Epidermal melanocyte (primary cell): ENCODE results near the gene DTD1.
A peak's percentile ranks its signal among the peaks of the same experiment; 100 is the strongest.

Source experiments
- DNase-seq: peaks from one replicate; pipeline ENCODE4 v3.0.0; 2011; ENCODE audit warnings: low spot score; ENCODE audit not compliant: insufficient read length

The DTD1 gene

DNA sequence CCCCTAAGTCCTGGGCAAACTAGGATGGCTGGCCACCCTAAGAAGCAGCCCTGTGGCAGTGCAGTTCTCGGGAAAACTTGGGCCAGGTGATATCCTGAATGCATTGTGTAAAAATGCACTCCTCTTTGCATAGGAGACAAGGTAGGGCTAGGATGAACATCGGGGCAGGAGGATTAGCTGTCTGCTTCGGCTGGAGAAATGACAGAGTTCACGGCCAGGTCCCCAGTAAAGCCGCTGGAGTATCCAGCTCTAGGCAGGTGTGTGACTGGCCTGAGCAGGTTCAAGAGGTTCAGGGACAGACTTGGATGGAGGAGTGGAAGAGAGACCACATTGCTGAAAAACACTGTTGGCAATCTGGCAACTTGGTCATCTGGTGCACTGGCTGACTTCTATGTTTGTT lies 26.4 kb downstream of the DTD1 start:
- DNase-seq, result no peak

DNA sequence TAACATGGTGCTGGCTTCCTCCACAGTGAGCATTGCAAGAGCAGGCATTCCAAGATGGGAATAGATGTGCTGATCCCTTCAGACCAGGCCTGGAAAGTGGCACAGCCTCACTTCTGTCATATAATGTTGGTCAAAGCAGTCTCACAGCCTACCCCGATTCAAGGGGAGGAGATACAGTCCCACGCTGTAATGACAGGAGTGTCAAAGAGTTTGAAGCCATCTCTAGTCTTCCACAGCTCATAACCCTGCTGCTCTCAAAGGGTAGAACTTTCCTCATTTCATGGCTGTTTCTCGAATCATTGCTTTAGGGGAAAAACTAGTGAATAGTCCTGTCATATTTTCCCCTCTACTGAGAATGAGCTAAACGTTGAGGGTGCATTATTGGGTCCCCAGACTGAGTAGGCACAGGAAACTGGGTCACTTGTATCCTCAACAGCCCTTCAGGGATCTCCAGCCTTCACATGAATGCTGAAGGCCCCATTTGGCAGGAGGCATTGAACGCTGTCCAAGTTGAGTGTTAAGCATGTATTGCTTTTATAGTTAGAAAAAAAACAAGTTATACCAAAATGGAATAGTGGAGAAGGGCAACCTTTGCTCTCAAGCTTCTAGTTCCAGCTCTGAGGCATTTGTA lies 27.3 kb downstream of the DTD1 start:
- DNase-seq, result no peak

- no peak for DNase-seq
Observed at GRCh38 chr20:18621004-18621403, 33.1 kb downstream of the DTD1 start.

- DNase-seq, result no peak
Observed at GRCh38 chr20:18623156-18623910, 35.5 kb downstream of the DTD1 start.

DNA sequence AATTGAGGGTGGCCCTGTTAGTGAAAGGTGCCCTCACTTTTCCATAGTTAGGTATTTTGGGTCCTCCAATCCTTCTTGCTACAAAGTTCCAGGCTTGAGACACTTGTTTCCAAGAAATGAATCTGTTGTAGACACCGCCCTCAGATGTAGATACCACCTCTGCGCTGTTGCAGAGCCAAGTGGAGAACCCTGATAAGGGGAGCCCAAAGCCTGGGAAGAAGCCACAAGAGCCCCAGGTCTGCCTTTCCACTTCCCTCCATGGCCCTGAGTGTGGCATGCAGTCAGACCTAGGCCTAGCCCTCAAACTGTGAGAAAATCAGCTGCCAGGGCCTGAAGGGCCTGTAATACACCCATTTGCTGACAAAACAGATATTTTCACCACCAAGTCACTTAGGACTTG lies 37.1 kb downstream of the DTD1 start:
- DNase-seq, result no peak

GRCh38 chr20:18625907-18626655 lies 38.2 kb downstream of the DTD1 start:
- no peak for DNase-seq

DNA sequence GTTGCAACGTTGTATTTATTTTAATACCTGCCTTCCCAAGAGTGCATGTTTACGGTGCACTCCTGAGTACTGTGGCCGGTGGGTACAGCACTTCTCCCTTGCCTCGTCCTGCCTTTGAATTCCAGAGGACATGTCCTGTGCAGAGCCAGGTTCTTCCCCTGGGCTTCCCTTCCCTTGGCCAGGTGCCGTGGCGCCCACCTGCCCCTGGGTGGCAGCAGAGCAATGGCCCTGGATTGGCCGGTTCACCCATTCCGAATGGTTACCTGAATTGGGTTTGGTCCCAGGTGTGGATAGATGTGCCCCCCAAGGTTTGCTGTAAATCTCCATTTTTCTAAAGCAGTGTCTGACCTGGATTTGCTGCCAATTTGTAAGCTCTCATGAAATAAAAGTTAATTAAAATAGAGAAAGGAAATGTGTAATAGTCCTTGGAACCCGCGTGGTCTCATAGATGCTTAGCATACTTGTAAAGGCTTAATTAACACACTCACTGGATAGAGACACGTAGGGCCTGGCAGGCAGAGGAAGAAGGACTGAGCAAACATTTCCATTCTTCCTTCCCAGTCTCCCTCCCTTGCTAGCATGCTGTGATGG lies 40.6 kb downstream of the DTD1 start:
- DNase-seq, result no peak

- peak; percentile 42 for DNase-seq
Observed at GRCh38 chr20:18632196-18632789, 44.4 kb downstream of the DTD1 start.

DNA sequence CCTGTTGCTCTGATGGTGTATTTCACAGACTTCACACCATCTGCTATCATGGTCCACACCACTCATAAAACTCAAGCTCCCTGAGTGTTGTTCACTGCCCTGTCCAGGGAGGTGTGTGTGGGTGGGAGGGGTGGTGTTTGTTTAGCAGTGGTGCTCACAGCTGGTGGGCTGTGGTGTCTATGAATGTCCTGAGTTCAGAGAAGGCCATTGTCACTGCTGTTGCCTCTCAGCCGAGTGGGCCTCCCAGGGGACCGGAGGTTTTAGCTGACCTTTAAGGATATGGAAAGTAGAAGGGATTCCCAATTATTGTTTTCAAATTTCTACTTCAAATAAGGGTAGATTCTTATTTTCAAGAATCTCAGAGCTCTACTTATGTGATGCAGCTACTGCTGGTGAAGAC lies 45.6 kb downstream of the DTD1 start:
- no peak for DNase-seq

DNA sequence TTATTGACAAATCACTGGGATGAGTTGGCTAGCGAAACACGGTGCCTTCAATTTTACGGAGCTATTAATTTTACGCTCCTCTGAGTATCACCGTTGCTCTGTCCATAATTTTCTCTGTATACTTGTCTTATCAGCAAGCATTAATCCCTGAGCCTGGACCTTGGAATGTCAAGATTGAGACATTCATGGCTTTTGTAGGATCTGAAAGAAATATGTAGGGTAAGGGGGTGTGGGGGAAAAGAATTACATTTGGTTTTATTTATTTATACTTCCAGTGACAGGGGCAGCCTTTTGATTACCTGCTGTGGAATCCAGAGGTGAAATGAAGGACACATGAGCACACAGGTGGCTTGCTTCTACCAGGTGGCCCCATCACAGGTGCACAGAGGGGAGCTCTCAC lies 46.6 kb downstream of the DTD1 start:
- DNase-seq, result no peak

DNA sequence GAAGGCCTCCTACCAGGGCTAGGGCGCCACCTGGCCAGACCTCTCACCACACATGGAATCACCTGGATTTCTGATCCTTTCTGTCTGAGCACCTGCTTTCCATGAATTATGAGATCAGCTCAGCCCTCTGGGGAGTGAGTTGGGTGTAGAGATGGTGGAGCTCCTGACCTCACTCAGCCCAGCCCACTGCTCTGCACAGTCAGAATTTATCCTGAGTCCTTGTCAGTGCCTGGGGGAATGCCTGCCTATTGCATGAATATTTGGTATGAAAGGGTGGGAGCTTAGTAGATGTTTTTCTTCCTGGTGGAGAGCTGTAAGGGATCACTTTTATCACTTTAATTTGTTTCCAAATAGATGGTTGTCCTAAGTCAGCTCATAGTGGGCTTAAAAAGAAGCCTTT lies 47.5 kb downstream of the DTD1 start:
- no peak for DNase-seq

DNA sequence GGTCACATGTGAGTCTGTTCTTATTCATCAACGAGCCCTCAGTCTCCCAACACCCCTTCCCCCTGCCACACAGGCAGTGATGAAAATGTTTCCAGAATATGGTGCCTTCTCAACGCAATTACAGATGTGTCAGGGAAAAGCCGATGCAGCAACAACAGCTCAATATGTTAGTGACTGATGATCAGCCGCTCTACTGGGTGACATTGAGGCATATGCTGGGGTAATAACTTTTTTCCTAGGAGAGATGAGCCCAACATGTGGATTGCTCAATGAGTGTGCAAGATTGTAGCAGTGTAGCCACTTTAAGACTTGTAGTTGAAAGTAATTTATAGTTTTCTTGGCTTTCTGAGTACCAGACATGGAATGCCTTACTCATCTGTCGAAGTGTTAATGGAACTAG lies 49.4 kb downstream of the DTD1 start:
- DNase-seq, result no peak

DNA sequence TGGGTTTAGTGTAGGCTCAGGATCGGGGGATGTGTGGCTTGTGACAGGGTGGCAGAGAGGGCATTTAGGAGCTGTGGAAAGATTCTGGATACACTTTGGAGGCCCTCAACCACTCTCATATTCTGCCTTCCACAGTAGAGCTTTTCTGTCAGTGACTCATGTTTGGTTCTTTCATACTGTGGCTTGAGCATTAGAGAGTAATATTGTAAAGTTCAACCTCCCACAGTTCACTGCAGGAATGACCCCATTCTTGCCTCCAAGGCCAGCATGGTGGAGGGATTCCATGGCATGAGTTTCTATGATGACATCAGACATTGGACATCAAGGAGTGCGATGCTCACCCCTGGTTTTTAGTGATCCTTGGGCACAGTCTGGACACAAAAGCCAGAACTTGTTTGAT lies 50.9 kb downstream of the DTD1 start:
- DNase-seq, result no peak

- peak; percentile 30 for DNase-seq
Observed at GRCh38 chr20:18639501-18639979, 51.7 kb downstream of the DTD1 start.

GRCh38 chr20:18645196-18645745 lies 57.4 kb downstream of the DTD1 start:
- DNase-seq, result no peak

DNA sequence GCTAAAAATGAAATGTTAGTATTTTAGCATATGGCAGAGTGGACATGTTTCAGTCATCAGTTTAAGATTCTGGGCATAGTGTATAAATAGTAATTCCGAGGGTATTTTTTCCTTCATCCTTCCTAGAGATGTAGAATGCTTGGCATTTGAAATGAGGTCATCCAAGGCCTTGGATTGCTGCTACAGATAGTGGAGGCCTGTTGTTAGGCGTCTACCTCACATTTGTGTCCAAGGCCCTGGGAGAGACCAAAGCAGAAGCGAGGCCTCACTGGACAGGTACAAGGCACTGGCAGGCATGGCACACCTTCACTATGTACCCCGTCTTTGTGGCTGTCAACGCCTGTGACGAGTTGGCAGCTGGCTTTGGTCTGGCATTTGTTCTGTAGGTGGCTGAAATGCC lies 58.0 kb downstream of the DTD1 start:
- DNase-seq, result no peak

GRCh38 chr20:18647777-18648176 lies 59.9 kb downstream of the DTD1 start:
- DNase-seq, result no peak

GRCh38 chr20:18650224-18650623 lies 62.4 kb downstream of the DTD1 start:
- no peak for DNase-seq

- DNase-seq, result peak; percentile 22
Observed at GRCh38 chr20:18653736-18654447, 66.0 kb downstream of the DTD1 start.

- no peak for DNase-seq
Observed at GRCh38 chr20:18654448-18654773, 66.6 kb downstream of the DTD1 start.

- no peak for DNase-seq
Observed at GRCh38 chr20:18657575-18657974, 69.7 kb downstream of the DTD1 start.
